NB4 (cell line): Measurements from ENCODE around the gene ZBTB7C.
A peak's percentile ranks its signal among the peaks of the same experiment; 100 is the strongest.

Experiments
- DNase-seq: peaks from one replicate; pipeline ENCODE4 v3.0.0; 2010; ENCODE audit warnings: low read depth
- H3K4me3 ChIP-seq: one replicate; pipeline ENCODE4 v1.5.1; 2011; ENCODE audit warnings: mild to moderate bottlenecking, low read depth, low read length, moderate library complexity
- MYC ChIP-seq: IDR thresholded peaks from 2 replicates; pipeline ENCODE4 v1.6.1; 2011; ENCODE audit warnings: low read depth, low read length
- POLR2A ChIP-seq: IDR thresholded peaks from 2 replicates; pipeline ENCODE4 v1.6.1; 2011; ENCODE audit warnings: mild to moderate bottlenecking; ENCODE audit not compliant: insufficient read length; ENCODE audit errors: extremely low read depth
- TF ChIP-seq, protein P1 (sequence below): IDR thresholded peaks from one replicate; pipeline ENCODE4 v1.5.1; 2012; ENCODE audit warnings: low read depth, low read length
- TF ChIP-seq, protein P2 (sequence below): IDR thresholded peaks from 2 replicates; pipeline ENCODE4 v1.6.1; 2011; ENCODE audit warnings: low read depth, low read length

Gene ZBTB7C

GRCh38 chr18:48110797-48111196 is 298.4 kb downstream of the ZBTB7C start:
- no peak for DNase-seq
- H3K4me3 ChIP-seq: no peak overlapping the region
- TF ChIP-seq, protein P1, sequence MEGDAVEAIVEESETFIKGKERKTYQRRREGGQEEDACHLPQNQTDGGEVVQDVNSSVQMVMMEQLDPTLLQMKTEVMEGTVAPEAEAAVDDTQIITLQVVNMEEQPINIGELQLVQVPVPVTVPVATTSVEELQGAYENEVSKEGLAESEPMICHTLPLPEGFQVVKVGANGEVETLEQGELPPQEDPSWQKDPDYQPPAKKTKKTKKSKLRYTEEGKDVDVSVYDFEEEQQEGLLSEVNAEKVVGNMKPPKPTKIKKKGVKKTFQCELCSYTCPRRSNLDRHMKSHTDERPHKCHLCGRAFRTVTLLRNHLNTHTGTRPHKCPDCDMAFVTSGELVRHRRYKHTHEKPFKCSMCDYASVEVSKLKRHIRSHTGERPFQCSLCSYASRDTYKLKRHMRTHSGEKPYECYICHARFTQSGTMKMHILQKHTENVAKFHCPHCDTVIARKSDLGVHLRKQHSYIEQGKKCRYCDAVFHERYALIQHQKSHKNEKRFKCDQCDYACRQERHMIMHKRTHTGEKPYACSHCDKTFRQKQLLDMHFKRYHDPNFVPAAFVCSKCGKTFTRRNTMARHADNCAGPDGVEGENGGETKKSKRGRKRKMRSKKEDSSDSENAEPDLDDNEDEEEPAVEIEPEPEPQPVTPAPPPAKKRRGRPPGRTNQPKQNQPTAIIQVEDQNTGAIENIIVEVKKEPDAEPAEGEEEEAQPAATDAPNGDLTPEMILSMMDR: no peak
- TF ChIP-seq, protein P2, sequence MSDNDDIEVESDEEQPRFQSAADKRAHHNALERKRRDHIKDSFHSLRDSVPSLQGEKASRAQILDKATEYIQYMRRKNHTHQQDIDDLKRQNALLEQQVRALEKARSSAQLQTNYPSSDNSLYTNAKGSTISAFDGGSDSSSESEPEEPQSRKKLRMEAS: no peak
- TF ChIP-seq MYC (no peak), POLR2A (no peak)

DNA sequence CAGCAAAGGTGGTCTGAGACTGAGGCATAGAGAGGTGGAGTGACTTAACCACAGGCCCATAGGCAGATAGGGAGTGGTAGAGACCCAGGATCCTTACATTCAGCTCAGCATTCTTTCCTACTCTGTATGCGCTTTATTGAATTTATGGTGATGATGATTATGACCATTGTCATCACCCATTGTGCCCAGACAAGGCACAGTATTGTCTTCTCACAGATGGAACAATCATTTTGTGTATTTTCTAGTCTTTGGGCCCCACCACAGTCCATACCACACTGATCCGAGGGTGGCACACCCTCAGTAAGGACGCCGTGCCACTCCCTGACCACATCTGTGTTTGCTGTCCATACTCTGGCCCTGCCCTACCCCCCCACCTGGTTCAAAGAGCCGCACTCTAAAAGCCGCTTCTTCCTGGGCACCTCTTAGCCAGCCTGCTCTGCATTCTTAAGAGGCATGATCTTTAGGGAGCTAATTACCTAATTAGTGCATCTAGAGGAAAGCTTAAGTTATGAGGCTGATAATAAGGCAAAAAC is 299.2 kb downstream of the ZBTB7C start:
- no peak for DNase-seq
- no peak overlapping the region for H3K4me3 ChIP-seq
- TF ChIP-seq MYC (no peak), POLR2A (no peak)
- TF ChIP-seq, protein P2: no peak
- TF ChIP-seq, protein P1: no peak

DNA sequence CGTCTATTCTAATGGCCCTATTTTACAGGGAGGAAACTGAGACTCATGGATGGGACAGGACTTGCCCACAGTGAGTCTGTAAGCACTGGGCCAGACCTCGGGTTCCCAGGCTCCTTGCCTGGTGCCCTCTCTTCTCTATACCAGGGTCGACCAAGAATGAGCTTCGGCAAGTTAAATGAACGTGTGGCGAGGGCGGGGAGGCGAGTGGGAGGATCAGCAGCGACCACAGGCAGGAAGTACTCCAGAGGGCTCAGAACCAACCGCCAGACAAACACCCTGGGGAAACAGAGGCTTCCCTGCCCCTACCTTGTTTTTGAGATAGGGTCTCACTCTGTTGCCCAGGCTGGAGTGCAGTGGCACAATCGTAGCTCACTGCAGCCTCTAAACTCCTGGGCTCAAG is 301.0 kb downstream of the ZBTB7C start:
- TF ChIP-seq POLR2A: no peak
- TF ChIP-seq MYC: no peak
- TF ChIP-seq, protein P1: no peak
- TF ChIP-seq, protein P2: no peak
- peak; percentile 83 for DNase-seq
- no peak overlapping the region for H3K4me3 ChIP-seq

- no peak overlapping the region for H3K4me3 ChIP-seq
- DNase-seq: no peak
- TF ChIP-seq, protein P2: no peak
- TF ChIP-seq MYC: no peak
- TF ChIP-seq, protein P1: no peak
- TF ChIP-seq POLR2A: no peak
Observed at GRCh38 chr18:48106976-48107781, 302.0 kb downstream of the ZBTB7C start.

- DNase-seq: no peak
- TF ChIP-seq, protein P2: no peak
- TF ChIP-seq MYC (no peak), POLR2A (no peak)
- TF ChIP-seq, protein P1: no peak
Observed at GRCh38 chr18:48106498-48106897, 302.7 kb downstream of the ZBTB7C start.

More at GRCh38 chr18:48106498-48106897, 302.7 kb downstream of the ZBTB7C start:
- no peak overlapping the region for H3K4me3 ChIP-seq
